ENCODE results near the gene NLN. TPM values are rescaled to one million over a fixed set of nuclear protein-coding genes. Genes with fewer than 3 reads are reported as not detected.
A peak's percentile ranks its signal among the peaks of the same experiment; 100 is the strongest.

NLN gene
- total RNA-seq, 1 donor from 2014 or later: 6.6 TPM

DNA sequence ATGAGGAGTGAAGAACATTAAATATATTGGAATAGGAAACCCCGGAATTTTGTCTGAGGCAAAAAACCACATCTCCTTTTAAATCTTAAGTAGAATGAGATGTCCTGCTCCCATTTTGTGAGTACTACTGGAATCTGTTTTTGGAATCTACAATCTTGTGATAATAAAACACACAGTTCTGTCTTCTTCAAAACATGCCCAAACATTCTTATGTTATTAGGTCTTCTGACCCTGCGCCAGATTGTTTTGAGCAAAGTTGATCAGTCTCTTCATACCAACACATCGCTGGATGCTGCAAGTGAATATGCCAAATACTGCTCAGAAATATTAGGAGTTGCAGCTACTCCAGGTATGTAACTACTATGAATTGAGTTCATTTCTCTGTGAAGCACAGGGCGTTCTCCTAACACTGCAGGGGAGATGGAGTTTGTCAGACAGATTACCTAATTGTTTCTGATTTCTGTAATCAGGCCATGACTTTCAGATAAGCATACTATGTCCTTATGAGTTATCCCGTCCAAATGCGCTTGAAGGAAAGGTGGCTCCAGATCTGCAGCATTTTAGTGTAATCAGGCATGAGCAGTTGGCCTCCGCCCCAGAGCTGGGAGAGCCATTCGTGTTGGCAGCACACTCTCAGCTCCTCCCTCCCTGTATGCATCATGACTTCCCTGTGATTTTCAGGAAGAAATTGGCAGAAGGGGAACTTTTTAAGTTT lies 88.0 kb downstream of the NLN start:
- H3K9me3 ChIP-seq: no peaks in the 10 kb centered on the region
- intact Hi-C loops (cut with DNase I): no loop called here
- H3K27ac ChIP-seq: peak overlapping the region; percentile 28
- TF ChIP-seq POLR2AphosphoS5 (IDR thresholded peaks at IDR 0.05; ENCODE audit: insufficient read depth in 1 of 2, low read depth in 1 of 2) (peak in 1 of 2 donors; percentile 28), POLR2A (IDR thresholded peaks at IDR 0.05) (no peak)
- H3K36me3 ChIP-seq: no peaks in the 10 kb centered on the region
- no peaks in the 10 kb centered on the region for H3K27me3 ChIP-seq
- H3K4me1 ChIP-seq: peaks cover 24% of the 10 kb centered on the region
- no peak overlapping the region for H3K4me3 ChIP-seq
- no peak for DNase-seq (ENCODE audit: extremely low spot score in 2 of 2)

DNA sequence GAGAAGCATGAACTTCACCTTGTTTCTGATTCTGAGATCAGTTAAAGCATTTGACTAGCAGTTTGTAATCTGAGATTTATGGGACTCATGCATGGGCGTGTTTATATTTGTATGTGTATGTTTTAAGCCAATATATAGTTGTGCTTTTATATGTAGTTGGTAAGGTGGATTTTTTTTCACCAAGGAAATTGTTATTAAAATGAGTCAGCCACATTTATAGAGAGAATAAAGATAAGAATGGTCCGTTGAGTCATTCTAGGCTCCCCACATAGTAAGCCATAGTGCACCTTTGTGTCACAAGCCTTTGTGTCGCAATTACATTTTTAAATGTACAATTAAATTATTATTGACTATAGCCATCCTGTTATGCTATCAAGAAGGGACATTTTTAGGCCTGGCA lies 89.0 kb downstream of the NLN start:
- no peaks in the 10 kb centered on the region for H3K27me3 ChIP-seq
- intact Hi-C loops (cut with DNase I): no loop called here
- TF ChIP-seq POLR2AphosphoS5 (IDR thresholded peaks at IDR 0.05; ENCODE audit: insufficient read depth in 1 of 2, low read depth in 1 of 2): peak in 1 of 2 donors; percentile 26
- TF ChIP-seq POLR2A (IDR thresholded peaks at IDR 0.05): no peak
- TF ChIP-seq CTCF (IDR thresholded peaks at IDR 0.05): no peak
- no peaks in the 10 kb centered on the region for H3K9me3 ChIP-seq
- H3K4me1 ChIP-seq: peaks cover 24% of the 10 kb centered on the region
- no peak for DNase-seq (ENCODE audit: extremely low spot score in 2 of 2)
- H3K36me3 ChIP-seq: no peaks in the 10 kb centered on the region
- peak overlapping the region; percentile 28 for H3K27ac ChIP-seq
- H3K4me3 ChIP-seq: no peak overlapping the region

- intact Hi-C loops (cut with DNase I): no loop called here
- no peaks in the 10 kb centered on the region for H3K27me3 ChIP-seq
- H3K27ac ChIP-seq: no peak overlapping the region
Observed at GRCh38 chr5:65811885-65812284, 89.9 kb downstream of the NLN start.

DNA sequence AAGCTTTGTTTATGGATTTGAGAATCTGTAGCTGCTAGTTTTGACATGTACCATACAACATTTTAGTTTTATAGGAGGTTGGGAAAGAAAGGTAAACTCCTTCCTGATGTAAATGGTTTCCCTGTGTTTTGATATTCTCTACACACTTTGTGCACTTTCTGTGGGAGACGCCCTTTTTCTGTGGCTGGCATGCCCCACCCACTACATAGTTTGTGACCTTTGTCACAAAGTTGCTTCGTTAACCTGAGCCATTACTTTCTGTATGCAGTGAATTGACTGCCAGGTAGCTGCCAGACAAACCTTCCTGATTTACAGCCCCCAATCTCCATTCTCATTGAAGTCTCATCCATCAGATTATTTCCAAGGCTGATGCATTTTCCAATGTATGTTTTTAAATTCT lies 90.6 kb downstream of the NLN start:
- Histone ChIP-seq H3K9me3 (no peaks in the 10 kb centered on the region), H3K4me1 (peaks cover 24% of the 10 kb centered on the region), H3K4me3 (no peak overlapping the region), H3K27me3 (no peaks in the 10 kb centered on the region), H3K36me3 (no peaks in the 10 kb centered on the region), H3K27ac (no peak overlapping the region)
- intact Hi-C loops (cut with DNase I): no loop called here
- DNase-seq (ENCODE audit: extremely low spot score in 2 of 2): no peak
- no peak for TF ChIP-seq POLR2A (IDR thresholded peaks at IDR 0.05)
- TF ChIP-seq POLR2AphosphoS5 (IDR thresholded peaks at IDR 0.05; ENCODE audit: insufficient read depth in 1 of 2, low read depth in 1 of 2): no peak
- no peak for TF ChIP-seq CTCF (IDR thresholded peaks at IDR 0.05)

More at GRCh38 chr5:65811885-65812284, 89.9 kb downstream of the NLN start:
- peaks cover 24% of the 10 kb centered on the region for H3K4me1 ChIP-seq
- H3K9me3 ChIP-seq: no peaks in the 10 kb centered on the region
- TF ChIP-seq POLR2A (IDR thresholded peaks at IDR 0.05): no peak
- H3K36me3 ChIP-seq: no peaks in the 10 kb centered on the region
- no peak overlapping the region for H3K4me3 ChIP-seq
- DNase-seq (ENCODE audit: extremely low spot score in 2 of 2): no peak

- intact Hi-C loops (cut with DNase I): no loop called here
- H3K36me3 ChIP-seq: no peaks in the 10 kb centered on the region
- no peak for TF ChIP-seq POLR2AphosphoS5 (IDR thresholded peaks at IDR 0.05; ENCODE audit: insufficient read depth in 1 of 2, low read depth in 1 of 2)
- TF ChIP-seq CTCF (IDR thresholded peaks at IDR 0.05): no peak
- TF ChIP-seq POLR2A (IDR thresholded peaks at IDR 0.05): no peak
- H3K27ac ChIP-seq: no peak overlapping the region
- H3K4me1 ChIP-seq: peaks cover 19% of the 10 kb centered on the region
- H3K27me3 ChIP-seq: no peaks in the 10 kb centered on the region
- no peak for DNase-seq (ENCODE audit: extremely low spot score in 2 of 2)
- H3K4me3 ChIP-seq: no peak overlapping the region
- H3K9me3 ChIP-seq: no peaks in the 10 kb centered on the region
Observed at GRCh38 chr5:65813174-65813573, 91.2 kb downstream of the NLN start.

- no peaks in the 10 kb centered on the region for H3K27me3 ChIP-seq
- DNase-seq (ENCODE audit: extremely low spot score in 2 of 2): no peak
- no peaks in the 10 kb centered on the region for H3K36me3 ChIP-seq
- intact Hi-C loops (cut with DNase I): no loop called here
- H3K27ac ChIP-seq: no peak overlapping the region
- TF ChIP-seq POLR2A (IDR thresholded peaks at IDR 0.05) (no peak), CTCF (IDR thresholded peaks at IDR 0.05) (no peak), POLR2AphosphoS5 (IDR thresholded peaks at IDR 0.05; ENCODE audit: insufficient read depth in 1 of 2, low read depth in 1 of 2) (no peak)
- peaks cover 4% of the 10 kb centered on the region for H3K4me1 ChIP-seq
- no peaks in the 10 kb centered on the region for H3K9me3 ChIP-seq
- no peak overlapping the region for H3K4me3 ChIP-seq
Observed at GRCh38 chr5:65815161-65815560, 93.2 kb downstream of the NLN start.
